Fibroblast of skin of right quadriceps (primary cell): ENCODE measurements around the gene MAPKAPK5.
"Not testable (repeated sequence)": the region's sequence is repeated elsewhere in the genome, so short reads cannot be mapped to it uniquely, and the experiment has no call there.

Experiments used
- DNase-seq: peaks from one replicate; pipeline ENCODE4 v3.0.0-alpha.2; 2013

MAPKAPK5 gene

DNA sequence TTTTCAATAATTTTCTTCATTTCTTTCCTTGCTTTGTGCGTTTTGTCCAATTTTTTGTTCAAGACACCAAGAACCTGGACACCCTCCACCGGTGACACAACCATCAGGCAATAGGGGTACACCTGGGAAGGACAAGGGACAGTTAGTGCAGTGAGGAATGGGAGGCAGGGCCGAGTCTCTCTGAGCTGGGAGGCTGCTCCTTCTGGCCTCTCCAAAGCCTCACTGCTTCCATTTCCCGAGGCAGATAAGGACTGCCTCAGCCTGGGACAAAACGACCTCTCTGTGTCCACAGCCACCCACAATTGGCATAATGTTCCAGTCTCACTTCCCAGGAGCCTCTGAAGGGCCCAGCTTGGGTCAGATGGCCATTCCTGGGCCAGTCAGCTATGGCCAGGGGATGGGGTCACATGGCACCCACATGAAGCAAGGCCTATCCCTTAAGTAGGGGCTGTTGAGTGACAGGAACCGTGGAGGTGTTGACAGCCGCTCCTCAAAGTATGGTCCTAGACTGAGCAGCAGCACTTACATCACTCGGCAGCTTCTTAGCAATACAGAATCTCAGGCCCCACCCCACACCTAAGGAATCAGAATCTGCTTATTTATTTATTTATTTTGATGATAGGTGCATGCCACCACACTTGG is 13.6 kb upstream of the MAPKAPK5 start:
- no peak for DNase-seq

DNA sequence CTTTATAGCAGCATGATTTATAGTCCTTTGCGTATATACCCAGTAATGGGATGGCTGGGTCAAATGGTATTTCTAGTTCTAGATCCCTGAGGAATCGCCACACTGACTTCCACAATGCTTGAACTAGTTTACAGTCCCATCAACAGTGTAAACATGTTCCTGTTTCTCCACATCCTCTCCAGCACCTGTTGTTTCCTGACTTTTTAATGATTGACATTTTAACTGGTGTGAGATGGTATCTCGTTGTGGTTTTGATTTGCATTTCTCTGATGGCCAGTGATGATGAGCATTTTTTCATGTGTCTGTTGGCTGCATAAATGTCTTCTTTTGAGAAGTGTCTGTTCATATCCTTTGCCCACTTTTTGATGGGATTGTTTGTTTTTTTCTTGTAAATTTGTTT is 12.4 kb upstream of the MAPKAPK5 start:
- not testable (repeated sequence) for DNase-seq

DNA sequence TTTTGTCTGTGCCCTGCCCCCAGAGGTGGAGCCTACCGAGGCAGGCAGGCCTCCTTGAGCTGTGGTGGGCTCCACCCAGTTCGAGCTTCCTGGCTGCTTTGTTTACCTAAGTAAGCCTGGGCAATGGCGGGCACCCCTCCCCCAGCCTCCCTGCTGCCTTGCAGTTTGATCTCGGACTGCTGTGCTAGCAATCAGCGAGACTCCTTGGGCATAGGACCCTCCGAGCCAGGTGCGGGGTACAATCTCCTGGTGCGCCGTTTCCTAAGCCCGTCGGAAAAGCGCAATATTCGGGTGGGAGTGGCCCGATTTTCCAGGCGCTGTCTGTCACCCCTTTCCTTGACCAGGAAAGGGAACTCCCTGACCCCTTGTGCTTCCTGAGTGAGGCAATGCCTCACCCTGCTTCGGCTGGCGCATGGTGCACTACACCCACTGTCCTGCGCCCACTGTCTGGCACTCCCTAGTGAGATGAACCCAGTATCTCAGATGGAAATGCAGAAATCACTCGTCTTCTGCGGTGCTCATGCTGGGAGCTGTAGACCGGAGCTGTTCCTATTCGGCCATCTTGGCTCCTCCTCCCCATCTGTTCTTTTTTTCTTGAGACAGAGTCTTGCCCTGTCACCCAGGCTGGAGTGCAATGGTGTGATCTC is 7.2 kb upstream of the MAPKAPK5 start:
- DNase-seq: not testable (repeated sequence)

DNA sequence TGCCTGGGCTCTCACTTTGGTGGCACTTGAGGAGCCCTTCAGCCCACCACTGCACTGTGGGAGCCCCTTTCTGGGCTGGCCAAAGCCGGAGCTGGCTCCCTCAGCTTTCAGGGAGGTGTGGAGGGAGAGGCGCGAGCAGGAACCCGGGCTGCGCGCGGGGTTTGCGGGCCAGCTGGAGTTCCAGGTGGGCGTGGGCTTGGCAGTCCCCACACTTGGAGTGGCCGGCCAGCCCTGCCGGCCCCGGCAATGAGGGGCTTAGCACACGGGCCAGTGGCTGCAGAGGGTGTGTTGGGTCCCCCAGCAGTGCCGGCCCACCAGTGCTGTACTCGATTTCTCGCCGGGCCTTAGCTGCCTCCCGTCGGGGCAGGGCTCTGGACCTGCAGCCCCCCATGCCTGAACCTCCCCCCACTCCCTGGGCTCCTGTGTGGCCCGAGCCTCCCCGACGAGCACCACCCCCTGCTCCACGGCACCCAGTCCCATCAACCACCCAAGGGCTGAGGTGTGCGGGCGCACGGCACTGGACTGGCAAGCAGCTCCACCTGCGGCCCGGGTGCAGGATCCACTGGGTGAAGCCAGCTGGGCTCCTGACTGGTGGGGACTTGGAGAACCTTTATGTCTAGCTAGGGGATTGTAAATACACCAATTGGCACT is 6.4 kb upstream of the MAPKAPK5 start:
- not testable (repeated sequence) for DNase-seq

DNA sequence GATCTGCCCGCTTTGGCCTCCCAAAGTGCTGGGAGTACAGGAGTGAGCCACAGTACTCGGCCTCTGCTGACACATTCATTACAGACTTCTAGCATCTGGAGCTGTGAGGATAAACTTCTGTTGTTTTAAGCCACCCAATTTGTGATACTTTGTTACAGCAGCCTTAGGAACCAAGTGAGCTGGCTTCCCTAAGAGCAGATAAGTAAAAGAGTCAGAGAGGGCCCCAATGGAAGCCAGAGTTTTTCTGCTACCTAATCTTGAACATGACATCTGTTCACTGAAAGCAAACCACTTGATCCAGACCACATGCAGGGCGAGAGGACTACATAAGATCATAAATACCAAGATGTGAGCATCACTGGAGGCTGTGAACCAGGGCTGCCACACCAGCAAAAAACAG is 3.7 kb upstream of the MAPKAPK5 start:
- DNase-seq: no peak

DNA sequence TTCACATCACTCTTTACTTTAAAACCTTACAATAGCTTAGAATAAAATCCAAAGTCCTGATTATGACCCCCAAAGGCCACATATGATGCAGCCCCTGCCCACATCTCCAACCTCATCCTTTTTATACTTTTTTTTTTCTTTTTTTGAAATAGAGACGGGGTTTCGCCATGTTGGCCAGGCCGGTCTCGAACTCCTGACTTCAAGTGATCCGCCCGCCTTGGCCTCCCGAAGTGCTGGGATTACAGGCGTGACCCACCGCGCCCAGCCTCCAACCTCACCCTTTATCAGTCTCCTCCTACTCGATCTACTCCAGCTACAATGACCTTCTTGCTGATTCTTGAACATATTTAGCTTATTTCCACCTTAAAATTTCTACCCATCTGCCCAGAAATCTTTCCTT is 1.2 kb upstream of the MAPKAPK5 start:
- DNase-seq: no peak

DNA sequence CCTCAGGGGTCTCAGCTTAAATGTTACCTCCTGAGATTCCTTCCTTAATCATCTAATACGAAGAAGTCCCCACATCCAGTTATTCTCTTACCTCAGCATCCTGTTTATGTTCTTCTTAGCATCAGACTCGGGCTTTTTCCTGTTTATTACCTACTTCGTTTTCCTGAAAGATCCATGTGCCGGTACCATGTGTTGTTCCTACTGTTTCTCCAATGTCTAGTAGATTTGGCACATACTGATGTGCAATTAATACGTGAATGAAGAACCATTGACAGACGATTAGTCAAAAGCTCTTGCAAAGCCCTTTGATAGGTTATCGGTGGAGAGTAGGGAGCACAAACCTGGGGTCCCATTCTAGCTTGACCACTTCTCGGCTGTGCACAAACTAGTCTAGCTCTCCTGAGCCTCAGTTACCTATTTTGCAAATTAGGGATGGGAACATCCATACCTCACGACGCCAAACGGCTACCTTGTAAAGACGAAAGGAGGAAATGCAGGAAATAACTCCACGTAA is 735 bp upstream of the MAPKAPK5 start:
- no peak for DNase-seq

DNA sequence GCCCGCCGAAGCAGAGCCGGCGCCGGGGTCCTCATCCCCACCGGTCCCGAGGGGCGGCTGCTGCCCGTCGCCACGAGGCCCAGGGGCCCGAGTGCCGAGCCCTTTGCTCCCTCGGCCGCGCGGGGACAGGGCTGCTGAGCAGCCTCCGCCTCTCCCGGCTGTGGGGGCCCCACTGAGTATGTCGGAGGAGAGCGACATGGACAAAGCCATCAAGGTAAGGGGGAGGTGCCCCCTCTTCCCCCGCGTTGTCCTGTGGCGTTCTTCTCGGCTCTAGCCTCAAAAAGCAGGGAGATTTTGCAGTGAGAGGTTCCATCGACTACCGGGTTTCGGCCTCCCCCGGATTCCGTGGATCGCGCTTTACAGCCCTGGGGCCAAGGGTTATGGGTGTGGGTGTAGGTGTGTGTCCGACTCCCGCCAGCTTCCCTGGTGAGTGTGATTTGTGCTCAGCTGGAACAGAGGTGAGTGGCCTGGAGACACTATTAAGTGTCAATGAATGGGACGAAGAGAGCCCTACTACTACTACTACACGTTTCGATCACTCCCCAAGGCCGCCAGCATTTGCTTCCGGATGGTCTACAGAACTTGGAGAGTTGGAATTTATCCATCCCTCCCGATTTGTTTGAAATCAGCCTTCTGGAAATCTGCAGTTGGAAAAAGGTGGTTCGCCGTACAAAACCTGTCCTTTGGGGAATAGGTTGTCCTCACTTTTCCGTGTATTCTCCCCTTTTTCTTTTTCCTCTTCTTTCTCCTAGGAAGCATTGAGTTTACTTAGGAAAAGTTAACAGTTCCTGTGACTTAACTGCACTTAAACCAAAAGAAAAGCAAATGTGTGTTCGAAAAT is 748 bp downstream of the MAPKAPK5 start:
- DNase-seq: no peak

DNA sequence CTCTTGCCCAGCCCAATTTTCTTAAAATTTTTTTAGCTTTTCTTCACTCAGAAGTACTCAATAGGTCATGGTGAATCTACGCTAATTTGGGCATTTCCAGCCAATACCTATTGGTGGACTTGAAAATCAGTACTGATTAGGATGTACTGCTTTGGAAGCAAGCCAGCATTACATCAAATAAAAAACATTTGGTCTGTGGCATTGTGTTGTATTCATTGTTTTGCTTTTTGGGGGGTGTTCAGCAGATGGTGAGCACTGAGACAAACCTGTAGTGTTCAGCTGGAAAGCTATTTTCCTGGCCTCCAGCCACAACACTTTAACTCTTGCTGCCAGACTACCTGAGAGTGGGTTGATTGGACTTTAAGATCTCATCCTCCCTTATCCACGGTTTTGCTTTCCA is 4.0 kb downstream of the MAPKAPK5 start:
- DNase-seq: no peak

DNA sequence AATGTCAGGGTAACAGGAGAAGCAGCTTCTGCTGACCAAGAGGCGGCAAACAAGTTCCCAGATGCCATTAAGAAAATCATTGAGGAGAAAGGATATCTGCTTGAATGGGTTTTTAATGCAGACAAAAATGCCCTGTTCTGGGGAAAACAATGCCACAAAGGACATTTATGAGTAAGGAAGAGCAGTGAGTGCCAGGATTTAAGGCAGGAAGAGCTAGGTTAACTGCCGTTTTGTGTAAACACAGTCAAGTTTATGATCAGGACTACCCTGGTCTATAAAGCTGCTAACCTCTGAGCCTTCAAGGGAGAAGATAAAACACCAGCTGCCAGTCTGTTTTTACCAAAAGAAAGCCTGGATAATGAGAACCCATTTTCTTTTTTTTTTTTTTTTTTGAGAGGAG is 8.5 kb downstream of the MAPKAPK5 start:
- DNase-seq: no peak

DNA sequence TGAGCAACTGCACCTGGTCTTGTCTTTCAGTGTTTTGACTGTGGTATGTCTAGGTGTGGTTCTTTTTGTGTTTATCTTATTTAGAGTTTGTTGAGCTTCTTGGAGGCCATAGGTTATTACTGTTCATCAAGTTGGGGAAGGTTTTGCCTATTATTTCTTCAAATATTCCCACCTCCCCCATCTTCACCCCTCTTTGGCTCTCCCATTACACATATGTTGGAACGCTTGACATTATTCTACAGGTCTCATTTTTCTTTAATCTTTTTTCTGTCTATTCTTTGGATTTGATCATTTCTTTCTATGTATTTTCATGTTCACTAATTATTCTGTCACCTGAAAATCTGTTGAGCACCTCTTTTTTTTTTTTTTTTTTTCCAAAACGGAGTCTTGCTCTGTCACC is 16.2 kb downstream of the MAPKAPK5 start:
- DNase-seq: no peak

DNA sequence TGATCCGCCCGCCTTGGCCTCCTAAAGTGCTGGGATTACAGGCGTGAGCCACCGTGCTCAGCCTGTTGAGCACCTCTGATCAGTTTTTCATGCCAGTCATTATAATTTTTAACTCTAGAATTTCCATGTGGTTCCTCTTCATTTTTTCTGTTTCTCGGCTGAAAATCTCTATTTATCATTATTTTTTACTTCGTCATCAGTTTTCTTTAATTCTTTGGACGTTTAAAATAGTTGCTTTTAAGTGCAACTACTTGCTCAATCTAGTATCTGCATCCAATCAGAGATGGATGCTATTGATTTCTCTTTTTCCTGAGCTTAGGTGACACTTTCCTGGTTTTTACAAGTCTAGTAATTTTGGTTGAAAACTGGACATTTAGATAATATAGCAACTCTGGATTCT is 16.8 kb downstream of the MAPKAPK5 start:
- no peak for DNase-seq

DNA sequence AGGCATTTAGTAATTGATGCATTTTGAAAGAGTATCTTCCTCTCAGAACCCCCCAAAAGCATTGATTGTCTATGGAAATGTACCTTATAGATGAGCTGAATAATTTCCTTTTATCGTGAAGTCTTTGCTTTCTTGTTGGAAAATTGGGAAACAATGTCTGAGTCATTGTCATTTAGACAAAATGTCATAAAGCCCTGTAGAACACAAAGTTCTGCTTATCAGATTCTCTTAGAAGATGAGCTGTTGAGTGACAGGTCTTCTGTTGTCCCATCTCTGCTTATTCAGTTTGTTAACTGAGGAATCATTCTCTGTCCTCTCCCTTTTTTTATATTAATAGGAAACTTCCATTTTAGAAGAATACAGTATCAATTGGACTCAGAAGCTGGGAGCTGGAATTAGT is 22.9 kb downstream of the MAPKAPK5 start:
- DNase-seq: no peak

DNA sequence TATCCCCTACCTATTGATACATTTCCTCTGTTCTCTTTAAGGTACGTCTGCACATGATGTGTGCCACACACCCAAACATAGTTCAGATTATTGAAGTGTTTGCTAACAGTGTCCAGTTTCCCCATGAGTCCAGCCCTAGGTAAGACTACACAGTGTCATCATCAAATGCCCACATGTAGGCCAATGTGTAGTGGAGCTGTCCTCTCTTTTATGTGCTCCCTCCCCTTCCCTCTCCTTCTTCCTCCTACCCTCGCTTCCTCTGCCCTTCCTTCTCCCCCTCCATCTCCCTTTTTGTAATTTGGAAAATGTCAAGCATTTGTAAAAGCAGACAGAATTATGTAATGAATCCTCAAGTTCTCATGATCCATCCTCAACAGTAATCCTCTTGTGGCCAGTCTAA is 25.5 kb downstream of the MAPKAPK5 start:
- no peak for DNase-seq

DNA sequence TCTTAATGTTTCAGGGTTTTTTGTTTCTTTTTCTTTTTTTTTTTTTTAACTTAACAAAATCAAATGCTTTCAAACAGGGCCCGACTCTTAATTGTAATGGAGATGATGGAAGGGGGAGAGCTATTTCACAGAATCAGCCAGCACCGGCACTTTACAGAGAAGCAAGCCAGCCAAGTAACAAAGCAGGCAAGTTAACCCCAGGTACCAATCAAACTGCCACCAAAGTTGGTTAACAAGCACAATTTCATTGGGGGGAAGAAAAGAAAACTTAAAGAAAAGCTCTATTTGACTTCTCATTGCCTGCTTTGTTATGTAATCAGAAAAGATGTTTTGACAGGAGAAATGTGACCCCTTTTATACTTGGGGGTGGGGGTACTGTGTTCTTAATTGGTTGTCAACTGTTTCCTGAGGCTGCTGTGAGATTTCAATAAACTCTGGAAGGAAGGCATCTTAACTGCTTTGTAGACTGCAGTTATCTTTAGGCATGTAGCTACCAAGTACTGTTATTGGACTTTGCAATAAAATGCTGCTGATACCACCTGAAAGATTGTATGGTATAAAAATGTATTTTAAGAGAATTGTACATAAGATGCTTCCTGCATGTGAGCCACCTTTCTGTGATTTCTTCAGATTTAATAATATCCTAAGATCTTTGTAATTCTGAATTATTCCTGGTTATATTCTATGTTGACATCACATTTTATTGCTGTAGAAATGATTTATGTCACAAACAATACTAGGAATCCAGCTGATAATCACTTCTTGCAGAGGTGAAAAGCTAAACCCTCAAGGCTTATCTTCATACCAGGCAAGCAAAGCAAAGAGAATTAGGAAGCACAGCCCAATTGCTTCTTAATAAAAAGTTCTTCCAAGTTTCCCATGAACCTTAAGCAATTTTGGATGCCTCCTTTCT is 26.9 kb downstream of the MAPKAPK5 start:
- no peak for DNase-seq

DNA sequence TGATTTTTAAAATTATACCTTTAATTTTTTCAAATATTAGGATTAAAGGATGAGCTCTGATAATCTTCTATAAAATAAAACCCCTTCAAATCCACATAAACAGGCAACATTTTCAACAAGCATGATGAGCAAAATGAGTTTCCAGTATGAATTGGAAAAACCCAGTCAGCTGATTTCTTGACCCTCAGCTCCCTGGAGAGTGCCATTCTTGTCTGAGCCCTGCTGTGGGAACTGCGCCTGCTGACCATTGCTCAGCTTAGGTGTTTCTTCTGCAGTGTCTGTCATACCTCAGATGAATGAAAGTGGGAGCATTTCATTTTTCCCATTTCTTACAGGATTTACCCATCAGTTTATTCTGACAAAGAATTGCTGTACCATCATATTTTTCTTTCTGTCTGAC is 27.6 kb downstream of the MAPKAPK5 start:
- DNase-seq: no peak

DNA sequence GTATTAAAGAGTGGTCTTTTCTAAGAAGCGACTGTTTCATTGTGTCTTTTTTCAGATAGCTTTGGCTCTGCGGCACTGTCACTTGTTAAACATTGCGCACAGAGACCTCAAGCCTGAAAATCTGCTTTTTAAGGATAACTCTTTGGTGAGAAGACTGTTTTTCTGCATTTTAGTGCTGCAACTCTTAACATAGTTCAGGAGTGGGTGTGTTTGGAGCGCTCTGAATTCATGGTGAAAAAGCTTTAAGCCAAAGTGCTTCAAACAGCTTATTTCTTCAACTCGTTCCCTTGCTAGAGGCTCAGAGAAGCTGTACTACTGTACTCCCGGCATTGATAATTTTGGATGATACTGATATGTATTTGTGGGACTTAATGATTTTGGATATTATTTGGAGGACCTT is 28.2 kb downstream of the MAPKAPK5 start:
- DNase-seq: no peak

DNA sequence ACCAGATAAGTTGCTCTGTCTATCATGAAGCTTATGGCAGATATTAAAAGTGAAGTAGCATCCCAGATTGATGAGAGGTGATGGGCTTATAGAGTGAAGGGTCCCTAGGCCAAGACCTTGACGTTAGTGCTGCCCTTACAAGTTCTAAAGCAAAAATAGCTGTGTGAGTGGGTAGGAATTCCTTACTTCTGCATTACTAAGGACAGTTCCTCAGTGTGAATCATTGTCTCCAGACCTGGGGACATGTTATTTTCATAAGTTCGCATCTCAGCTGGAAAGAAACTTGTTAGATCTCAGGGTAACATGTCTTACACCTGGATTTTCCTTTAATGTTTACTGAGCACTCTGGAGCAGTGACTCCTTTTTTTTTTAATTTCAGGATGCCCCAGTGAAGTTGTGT is 28.7 kb downstream of the MAPKAPK5 start:
- DNase-seq: no peak

DNA sequence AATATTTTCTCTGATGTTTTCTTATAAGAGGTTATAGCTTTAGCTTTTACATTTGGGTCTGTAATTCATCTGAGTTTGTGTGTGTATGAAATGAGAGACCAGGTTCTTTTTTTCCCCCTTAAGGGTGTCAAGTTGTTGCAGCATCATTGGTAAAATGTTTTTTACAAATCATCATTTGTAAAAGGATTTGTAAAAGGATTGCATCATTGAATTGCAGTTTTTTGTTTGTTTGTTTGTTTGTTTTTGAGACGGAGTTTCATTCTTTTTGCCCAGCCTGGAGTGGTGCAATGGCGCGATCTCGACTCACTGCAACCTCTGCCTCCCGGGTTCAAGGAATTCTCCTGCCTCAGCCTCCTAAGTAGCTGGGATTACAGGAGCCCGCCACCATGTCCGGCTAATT is 31.1 kb downstream of the MAPKAPK5 start:
- no peak for DNase-seq

DNA sequence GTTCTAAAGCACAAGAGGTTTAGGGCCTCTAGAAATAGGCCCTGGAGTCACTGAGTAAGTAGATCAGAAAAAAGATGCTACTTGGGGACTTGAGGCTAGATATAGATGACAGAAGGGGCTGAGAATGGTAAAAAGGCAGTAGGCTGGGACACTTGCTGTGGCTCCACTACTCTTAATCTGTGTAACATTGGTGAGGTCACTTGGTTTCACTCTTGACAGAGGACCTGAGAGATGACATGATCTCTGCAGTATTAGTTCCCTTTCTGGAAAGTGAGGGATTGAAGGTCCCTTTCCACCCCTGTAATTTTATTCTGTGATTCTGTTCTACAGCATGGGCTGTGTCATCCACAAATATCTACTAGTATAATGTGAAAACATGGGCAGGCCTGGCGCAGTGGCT is 39.7 kb downstream of the MAPKAPK5 start:
- DNase-seq: no peak

DNA sequence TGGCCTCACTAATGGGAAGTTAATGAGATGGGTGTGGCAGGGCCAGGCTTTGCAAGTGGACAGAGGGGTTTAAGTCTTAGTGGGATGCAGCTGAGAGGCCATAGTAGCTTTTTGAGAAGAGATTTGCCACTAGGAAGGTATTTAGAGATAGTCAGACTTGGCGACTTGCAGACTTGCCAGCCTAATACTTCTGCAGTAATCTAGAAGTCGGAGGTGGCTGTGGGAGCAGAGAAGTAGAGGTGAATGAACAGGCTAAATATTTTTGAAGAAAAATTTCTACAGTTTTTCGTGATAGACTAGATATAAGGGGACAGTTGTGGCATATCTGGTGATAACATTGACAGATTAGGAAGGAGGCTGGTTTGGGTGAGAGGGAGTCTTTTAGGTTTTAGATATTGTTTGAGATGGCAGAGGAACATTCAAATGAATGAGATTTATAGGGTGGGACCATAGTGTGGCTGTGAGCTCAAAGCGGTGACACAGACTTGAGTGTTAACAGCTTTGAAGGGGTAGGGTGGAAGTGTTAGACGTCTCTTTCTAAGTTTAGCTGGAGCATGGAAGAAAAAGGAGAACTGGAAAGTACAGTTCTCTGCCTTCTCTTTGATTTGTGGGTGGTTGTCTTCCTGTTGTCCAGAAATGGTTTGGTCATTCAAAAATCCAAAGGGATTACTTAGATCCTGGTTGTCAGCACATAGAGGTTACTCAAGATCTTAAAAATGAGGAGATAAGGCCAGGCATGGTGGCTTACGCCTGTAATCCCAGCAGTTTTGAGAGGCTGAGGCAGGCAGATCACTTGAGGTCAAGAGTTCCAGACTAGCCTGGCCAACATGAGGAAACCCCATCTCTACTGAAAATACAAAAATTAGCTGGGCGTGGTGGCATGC is 44.9 kb downstream of the MAPKAPK5 start:
- no peak for DNase-seq
